Neural cell (in vitro differentiated cells): ENCODE measurements around the gene GPHN. TPM values are rescaled to one million over a fixed set of nuclear protein-coding genes. Genes with fewer than 3 reads are reported as not detected.

Experiments
- H2AFZ ChIP-seq: fragments of 200-600, 300-800 bp; sonication (generic), shearing (Covaris generic); 2 replicates; pipeline ENCODE4 v1.6.0; 2014; ENCODE audit warnings: low read depth, mild to moderate bottlenecking, antibody characterized with exemption, low read length, moderate library complexity
- H3F3A ChIP-seq: fragments of 200-600 bp; shearing (Covaris generic); 2 replicates; pipeline ENCODE4 v1.6.1; 2016; ENCODE audit warnings: mild to moderate bottlenecking, moderate library complexity, mixed read lengths, antibody characterized with exemption, low read length; ENCODE audit not compliant: insufficient read depth, poor library complexity, severe bottlenecking
- H3K27ac ChIP-seq: fragments of 200-600, 300-800 bp; sonication (generic), shearing (Covaris generic); 2 replicates; pipeline ENCODE4 v1.5.1; 2014; ENCODE audit warnings: mild to moderate bottlenecking, low read length, moderate library complexity
- H3K27me3 ChIP-seq: fragments of 300-800, 200-600 bp; sonication (generic), shearing (Covaris generic); 2 replicates; pipeline ENCODE4 v1.6.0; 2014; ENCODE audit warnings: mild to moderate bottlenecking, low read depth, low read length, moderate library complexity; ENCODE audit not compliant: insufficient read depth
- H3K36me3 ChIP-seq: fragments of 300-800, 200-600 bp; sonication (generic), shearing (Covaris generic); 2 replicates; pipeline ENCODE4 v1.5.1; 2014; ENCODE audit warnings: mild to moderate bottlenecking, antibody characterized with exemption, low read length, moderate library complexity; ENCODE audit not compliant: insufficient read depth
- H3K4me2 ChIP-seq: fragments of 300-800, 200-600 bp; sonication (generic), shearing (Covaris generic); 2 replicates; pipeline ENCODE4 v1.6.0; 2014; ENCODE audit warnings: mild to moderate bottlenecking, low read length
- H3K4me3 ChIP-seq: fragments of 300-800, 200-600 bp; sonication (generic), shearing (Covaris generic); 2 replicates; pipeline ENCODE4 v1.5.1; 2014; ENCODE audit warnings: mild to moderate bottlenecking, low read length, moderate library complexity
- H3K79me2 ChIP-seq: fragments of 200-600 bp; shearing (Covaris generic); replicated peaks from 2 replicates; pipeline ENCODE4 v1.6.0; 2014; ENCODE audit warnings: mild to moderate bottlenecking, low read length, moderate library complexity; ENCODE audit not compliant: insufficient read depth
- H3K9ac ChIP-seq: fragments of 300-800, 200-600 bp; sonication (generic), shearing (Covaris generic); 2 replicates; pipeline ENCODE4 v1.6.1; 2016; ENCODE audit warnings: mild to moderate bottlenecking, low read length, mixed read lengths
- H3K9me2 ChIP-seq: fragments of 200-600 bp; shearing (Covaris generic); 2 replicates; pipeline ENCODE4 v1.6.1; 2016; ENCODE audit warnings: mild to moderate bottlenecking, low read length, mixed read lengths; ENCODE audit not compliant: insufficient read depth
- H3K9me3 ChIP-seq: fragments of 200-600, 300-800 bp; sonication (generic), shearing (Covaris generic); 2 replicates; pipeline ENCODE4 v1.6.1; 2016; ENCODE audit warnings: mild to moderate bottlenecking, mixed run types, low read length, moderate library complexity, mixed read lengths
- H4K20me1 ChIP-seq: fragments of 200-600 bp; shearing (Covaris generic); 2 replicates; pipeline ENCODE4 v1.6.1; 2016; ENCODE audit warnings: mild to moderate bottlenecking, mixed run types; ENCODE audit not compliant: insufficient read depth
- CTCF ChIP-seq: fragments of 450-650 bp; IDR thresholded peaks from 2 replicates; pipeline ENCODE4 v1.5.1; 2014; ENCODE audit warnings: antibody characterized with exemption, mild to moderate bottlenecking, moderate library complexity; ENCODE audit not compliant: poor library complexity, severe bottlenecking
- EP300 ChIP-seq: fragments of 450-650 bp; conservative IDR thresholded peaks from 2 replicates; pipeline ENCODE4 v1.6.1; 2014; ENCODE audit warnings: antibody characterized with exemption, mild to moderate bottlenecking, moderate library complexity; ENCODE audit not compliant: poor library complexity, severe bottlenecking
- EZH2 ChIP-seq: fragments of 200-600, 300-800 bp; shearing (Covaris generic), sonication (generic); IDR thresholded peaks from 2 replicates; pipeline ENCODE4 v1.6.1; 2014; ENCODE audit warnings: antibody characterized with exemption, low read length, borderline replicate concordance, mild to moderate bottlenecking; ENCODE audit not compliant: insufficient read depth, poor library complexity, severe bottlenecking
- MXI1 ChIP-seq: fragments of 450-650 bp; conservative IDR thresholded peaks from 2 replicates; pipeline ENCODE4 v1.6.1; 2014; ENCODE audit warnings: antibody characterized with exemption, mild to moderate bottlenecking; ENCODE audit not compliant: poor library complexity, severe bottlenecking
- POLR2AphosphoS5 ChIP-seq: IDR thresholded peaks from 2 replicates; pipeline ENCODE4 v1.6.1; 2012
- RAD21 ChIP-seq: fragments of 450-650 bp; conservative IDR thresholded peaks from 2 replicates; pipeline ENCODE4 v1.6.1; 2014; ENCODE audit warnings: antibody characterized with exemption, mild to moderate bottlenecking, moderate library complexity
- REST ChIP-seq: IDR thresholded peaks from 2 replicates; pipeline ENCODE4 v1.6.1; 2012; ENCODE audit warnings: borderline replicate concordance
- SMC3 ChIP-seq: fragments of 450-650 bp; conservative IDR thresholded peaks from 2 replicates; pipeline ENCODE4 v1.6.1; 2014; ENCODE audit warnings: antibody characterized with exemption, mild to moderate bottlenecking, moderate library complexity; ENCODE audit not compliant: poor library complexity
- TAF1 ChIP-seq: IDR thresholded peaks from 2 replicates; pipeline ENCODE4 v1.6.1; 2012; ENCODE audit warnings: low read depth
- polyA plus RNA-seq: library from polyadenylated mRNA; depleted of rRNA; stranded (reverse); fragments of >200 nt; gene quantifications from 2 replicates; pipeline ENCODE4 v1.2.3, GENCODE V29; 2014

Gene GPHN
- polyA plus RNA-seq, 1 donor from 2014 or later: 135 TPM

GRCh38 chr14:67172520-67172919 is 664.6 kb downstream of the GPHN start:
- H4K20me1 ChIP-seq: no peaks in the 10 kb centered on the region
- H3K4me3 ChIP-seq: no peak overlapping the region
- H2AFZ ChIP-seq: no peak overlapping the region
- peaks cover 6% of the 10 kb centered on the region for H3K9me3 ChIP-seq
- no peak overlapping the region for H3K4me2 ChIP-seq
- TF ChIP-seq EP300 (no peak), SMC3 (no peak), POLR2AphosphoS5 (no peak), MXI1 (no peak), CTCF (no peak), EZH2 (no peak), REST (no peak), RAD21 (no peak), TAF1 (no peak)
- no peak overlapping the region for H3K27ac ChIP-seq
- no peaks in the 10 kb centered on the region for H3F3A ChIP-seq
- H3K9ac ChIP-seq: no peak overlapping the region
- no peaks in the 10 kb centered on the region for H3K79me2 ChIP-seq
- no peaks in the 10 kb centered on the region for H3K27me3 ChIP-seq
- no peaks in the 10 kb centered on the region for H3K9me2 ChIP-seq
- H3K36me3 ChIP-seq: peaks cover 8% of the 10 kb centered on the region

GRCh38 chr14:67173719-67174118 is 665.8 kb downstream of the GPHN start:
- no peaks in the 10 kb centered on the region for H3K27me3 ChIP-seq
- no peak overlapping the region for H3K9ac ChIP-seq
- H3K4me3 ChIP-seq: no peak overlapping the region
- peaks cover 6% of the 10 kb centered on the region for H3K9me3 ChIP-seq
- H4K20me1 ChIP-seq: no peaks in the 10 kb centered on the region
- H3K79me2 ChIP-seq: no peaks in the 10 kb centered on the region
- no peaks in the 10 kb centered on the region for H3F3A ChIP-seq
- H3K27ac ChIP-seq: no peak overlapping the region
- H3K4me2 ChIP-seq: no peak overlapping the region
- H2AFZ ChIP-seq: no peak overlapping the region
- H3K36me3 ChIP-seq: peaks cover 8% of the 10 kb centered on the region
- no peak for TF ChIP-seq EZH2
- no peak for TF ChIP-seq MXI1
- no peak for TF ChIP-seq REST
- TF ChIP-seq CTCF: no peak
- no peaks in the 10 kb centered on the region for H3K9me2 ChIP-seq
